GM13976 (cell line): Measurements from ENCODE around the gene SGO2.
A peak's percentile ranks its signal among the peaks of the same experiment; 100 is the strongest.

Source experiments
- DNase-seq: peaks from one replicate; pipeline ENCODE4 v3.0.0; 2012; ENCODE audit warnings: low spot score
- in situ Hi-C: fragments of 300-500 bp; cut with MboI; formaldehyde crosslinking; loops from one replicate; pipeline ENCODE4 v1.12.0; 2022; ENCODE audit warnings: low sequenced_read_pairs, mixed read lengths, inconsistent platforms; ENCODE audit not compliant: unreplicated experiment
- TF ChIP-seq, protein P1 (sequence below): IDR thresholded peaks from 2 replicates; pipeline ENCODE4 v1.5.1; 2012; ENCODE audit warnings: borderline replicate concordance, mild to moderate bottlenecking; ENCODE audit not compliant: insufficient read depth; ENCODE audit errors: extremely low read depth, missing control alignments, control extremely low read depth

The SGO2 gene

DNA sequence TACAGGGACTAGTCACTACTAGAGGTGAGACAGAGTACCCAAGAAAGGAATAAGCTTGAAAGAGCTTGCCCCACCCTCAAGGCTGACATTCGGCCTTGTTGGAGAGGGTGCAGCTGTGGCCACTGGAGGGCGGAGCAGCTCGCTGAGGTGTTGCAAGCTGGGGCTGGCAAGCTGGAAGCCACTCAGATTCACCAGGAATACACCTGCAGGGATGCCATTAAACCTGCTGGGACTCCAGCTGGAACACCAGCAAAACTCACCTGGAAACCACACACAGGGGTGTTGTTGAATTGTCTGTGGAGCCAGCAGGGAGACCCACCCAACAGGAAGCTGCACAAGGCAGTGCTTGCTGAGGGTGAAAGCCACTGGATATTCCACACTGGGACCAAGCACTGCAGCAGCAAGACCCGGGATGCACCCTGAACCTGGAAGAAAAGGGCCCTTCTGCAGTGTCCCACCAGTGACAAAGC is 42.2 kb upstream of the SGO2 start:
- TF ChIP-seq, protein P1, sequence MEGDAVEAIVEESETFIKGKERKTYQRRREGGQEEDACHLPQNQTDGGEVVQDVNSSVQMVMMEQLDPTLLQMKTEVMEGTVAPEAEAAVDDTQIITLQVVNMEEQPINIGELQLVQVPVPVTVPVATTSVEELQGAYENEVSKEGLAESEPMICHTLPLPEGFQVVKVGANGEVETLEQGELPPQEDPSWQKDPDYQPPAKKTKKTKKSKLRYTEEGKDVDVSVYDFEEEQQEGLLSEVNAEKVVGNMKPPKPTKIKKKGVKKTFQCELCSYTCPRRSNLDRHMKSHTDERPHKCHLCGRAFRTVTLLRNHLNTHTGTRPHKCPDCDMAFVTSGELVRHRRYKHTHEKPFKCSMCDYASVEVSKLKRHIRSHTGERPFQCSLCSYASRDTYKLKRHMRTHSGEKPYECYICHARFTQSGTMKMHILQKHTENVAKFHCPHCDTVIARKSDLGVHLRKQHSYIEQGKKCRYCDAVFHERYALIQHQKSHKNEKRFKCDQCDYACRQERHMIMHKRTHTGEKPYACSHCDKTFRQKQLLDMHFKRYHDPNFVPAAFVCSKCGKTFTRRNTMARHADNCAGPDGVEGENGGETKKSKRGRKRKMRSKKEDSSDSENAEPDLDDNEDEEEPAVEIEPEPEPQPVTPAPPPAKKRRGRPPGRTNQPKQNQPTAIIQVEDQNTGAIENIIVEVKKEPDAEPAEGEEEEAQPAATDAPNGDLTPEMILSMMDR = peak; percentile 71
- in situ Hi-C loops = no loop called here
- peak; percentile 57 for DNase-seq

DNA sequence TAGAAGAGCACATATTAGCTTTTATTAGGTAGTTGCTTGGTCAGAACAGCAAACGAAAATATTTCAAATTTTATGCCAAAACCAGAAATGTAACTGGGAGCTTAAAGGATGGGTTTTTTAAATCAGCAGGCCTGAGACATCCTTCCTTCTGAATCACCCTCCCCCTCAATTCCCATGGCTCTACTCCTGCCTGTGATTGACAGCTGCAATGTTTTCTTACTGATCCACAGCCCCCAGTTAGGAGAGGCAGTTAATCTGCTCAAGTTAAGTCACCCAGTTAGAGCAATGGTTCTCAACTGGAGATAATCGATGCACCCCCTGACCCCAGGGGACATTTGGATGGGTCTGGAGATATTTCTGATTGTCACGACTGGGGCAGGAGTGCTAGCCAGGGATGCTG is 41.1 kb upstream of the SGO2 start:
- TF ChIP-seq, protein P1 = no peak
- in situ Hi-C loops = no loop called here
- DNase-seq = no peak

DNA sequence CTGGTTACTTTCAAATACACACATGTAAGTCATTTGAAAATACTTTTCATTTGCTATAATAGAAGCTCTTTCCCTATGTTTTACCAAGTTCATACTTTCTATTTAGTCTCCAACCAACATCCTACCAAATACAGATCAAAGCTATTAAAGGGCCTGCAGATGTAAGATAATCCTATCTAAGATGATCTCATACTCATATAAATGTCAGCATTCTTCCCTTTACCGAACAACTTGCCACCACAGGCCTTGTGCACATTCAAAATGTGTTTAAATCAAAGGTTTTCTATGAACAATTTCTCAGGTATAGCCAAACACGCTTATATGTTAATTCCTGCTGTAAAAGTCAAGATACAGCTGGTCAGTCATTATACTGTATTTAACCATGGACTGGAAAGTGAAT is 39.5 kb upstream of the SGO2 start:
- in situ Hi-C loops = no loop called here
- DNase-seq = no peak
- TF ChIP-seq, protein P1 = no peak

DNA sequence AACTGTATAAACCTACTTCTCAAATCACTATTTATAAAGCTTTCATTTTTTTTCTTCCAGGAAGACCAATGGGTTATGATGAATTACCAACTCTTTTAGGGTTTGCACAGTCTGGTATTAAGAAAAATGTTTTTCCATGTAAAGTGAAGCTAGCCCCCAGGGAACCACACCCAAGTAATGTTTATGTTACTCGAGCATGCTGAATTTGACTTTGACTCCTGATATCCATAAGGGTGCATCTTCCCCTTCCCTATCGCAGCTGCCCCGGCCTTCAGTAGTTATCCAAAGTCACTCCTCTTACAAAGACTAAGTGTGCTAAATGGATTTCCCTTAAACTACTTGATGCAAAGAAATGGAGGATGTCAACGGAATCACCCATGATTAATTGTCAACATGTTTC is 37.8 kb upstream of the SGO2 start:
- TF ChIP-seq, protein P1 = no peak
- in situ Hi-C loops = no loop called here
- DNase-seq = no peak

DNA sequence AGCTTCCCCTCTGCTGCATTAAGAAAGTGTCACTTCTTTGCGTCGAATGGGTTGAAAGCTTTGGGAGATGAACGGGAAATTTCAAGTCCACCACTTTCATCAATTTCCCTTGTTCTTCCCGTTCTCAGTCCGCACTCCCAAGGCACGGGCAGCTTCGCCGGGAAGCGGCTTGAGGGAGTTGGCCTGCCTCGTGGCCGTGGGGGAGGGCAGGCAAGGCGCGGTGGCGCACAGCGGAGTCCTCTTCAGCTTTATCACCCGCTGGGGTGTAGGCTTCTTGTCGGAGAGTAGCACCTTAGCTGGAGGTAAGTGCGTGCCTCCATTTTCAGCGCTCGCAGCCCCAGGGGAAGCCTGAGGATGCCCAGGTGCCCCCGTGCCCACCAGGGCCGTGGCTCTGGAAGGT is 36.0 kb upstream of the SGO2 start:
- no peak for DNase-seq
- TF ChIP-seq, protein P1 = no peak
- in situ Hi-C loops = no loop called here

DNA sequence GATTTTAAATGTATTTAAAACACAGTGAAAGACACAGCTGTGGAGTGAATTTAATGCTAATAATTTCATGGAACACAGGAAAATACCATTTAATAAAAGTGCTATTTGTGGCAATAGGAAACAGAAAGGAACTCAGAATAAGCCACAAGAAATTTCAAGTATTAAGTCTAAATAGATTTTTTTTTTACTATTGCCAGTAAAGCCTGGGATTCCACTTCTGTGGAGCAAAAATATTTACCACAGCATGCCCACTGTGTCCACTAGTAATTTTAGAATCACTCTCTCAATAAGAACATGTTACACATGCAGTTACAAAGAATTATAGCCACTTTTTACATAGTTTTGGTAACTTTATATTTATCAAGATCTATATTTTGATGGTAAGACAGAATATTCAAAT is 33.4 kb upstream of the SGO2 start:
- in situ Hi-C loops = no loop called here
- TF ChIP-seq, protein P1 = no peak
- DNase-seq = no peak

DNA sequence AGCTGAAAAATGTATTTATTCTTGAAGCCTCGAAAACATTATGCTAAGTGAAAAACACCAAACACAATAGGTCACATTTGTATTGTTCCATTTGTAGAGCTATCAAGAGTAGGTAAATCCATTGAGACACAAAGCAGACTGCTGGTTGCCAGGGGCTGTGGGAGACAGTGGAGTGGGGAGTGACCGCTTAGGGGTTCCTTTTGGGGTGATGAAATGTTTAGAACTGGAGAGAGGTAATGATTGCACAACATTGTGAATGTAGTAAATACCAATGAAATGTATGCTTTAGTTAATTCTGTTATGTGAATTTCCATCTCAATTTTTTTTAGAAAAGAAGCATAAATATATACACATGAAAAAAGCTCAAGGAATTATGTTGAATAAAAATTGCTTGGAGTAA is 32.0 kb upstream of the SGO2 start:
- DNase-seq = no peak
- TF ChIP-seq, protein P1 = no peak
- in situ Hi-C loops = no loop called here
